Ecto neural progenitor cell (in vitro differentiated cells): ENCODE measurements around the gene HADHB.
"Not testable (repeated sequence)": the region's sequence is repeated elsewhere in the genome, so short reads cannot be mapped to it uniquely, and the experiment has no call there.

Experiments used
- DNase-seq: peaks from one replicate; pipeline ENCODE4 v3.0.0-alpha.2; 2018; ENCODE audit warnings: low spot score

Gene HADHB

GRCh38 chr2:26297061-26297460, 52.3 kb downstream of the HADHB start:
- DNase-seq: no peak

- DNase-seq: peak; percentile 53
Measured at GRCh38 chr2:26298286-26298637, 53.5 kb downstream of the HADHB start.

- peak; percentile 56 for DNase-seq
Measured at GRCh38 chr2:26298638-26299393, 54.1 kb downstream of the HADHB start.

- DNase-seq: no peak
Measured at GRCh38 chr2:26299471-26300101, 54.8 kb downstream of the HADHB start.

GRCh38 chr2:26300234-26300925, 55.6 kb downstream of the HADHB start:
- DNase-seq: no peak

GRCh38 chr2:26302846-26303245, 58.1 kb downstream of the HADHB start:
- no peak for DNase-seq

GRCh38 chr2:26305094-26305493, 60.4 kb downstream of the HADHB start:
- not testable (repeated sequence) for DNase-seq

GRCh38 chr2:26305540-26305939, 60.8 kb downstream of the HADHB start:
- no peak for DNase-seq

- no peak for DNase-seq
Measured at GRCh38 chr2:26309921-26310320, 65.2 kb downstream of the HADHB start.

- DNase-seq: no peak
Measured at GRCh38 chr2:26312471-26312870, 67.7 kb downstream of the HADHB start.

GRCh38 chr2:26313446-26313845, 68.7 kb downstream of the HADHB start:
- DNase-seq: no peak

GRCh38 chr2:26314243-26314642, 69.5 kb downstream of the HADHB start:
- DNase-seq: peak; percentile 58

GRCh38 chr2:26316041-26316440, 71.3 kb downstream of the HADHB start:
- DNase-seq: no peak

GRCh38 chr2:26316845-26317244, 72.1 kb downstream of the HADHB start:
- DNase-seq: no peak

- DNase-seq: no peak
Measured at GRCh38 chr2:26317377-26318105, 72.8 kb downstream of the HADHB start.

GRCh38 chr2:26318950-26319349, 74.2 kb downstream of the HADHB start:
- no peak for DNase-seq

- DNase-seq: not testable (repeated sequence)
Measured at GRCh38 chr2:26324479-26324878, 79.7 kb downstream of the HADHB start.

GRCh38 chr2:26324903-26325302, 80.2 kb downstream of the HADHB start:
- DNase-seq: no peak

GRCh38 chr2:26325851-26326250, 81.1 kb downstream of the HADHB start:
- DNase-seq: no peak

GRCh38 chr2:26326514-26326913, 81.8 kb downstream of the HADHB start:
- no peak for DNase-seq

- DNase-seq: no peak
Measured at GRCh38 chr2:26327291-26328272, 82.8 kb downstream of the HADHB start.
